Measurements from ENCODE around the gene PRDM8. TPM values are rescaled to one million over a fixed set of nuclear protein-coding genes. Genes with fewer than 3 reads are reported as not detected.

PRDM8 gene
- total RNA-seq, 1 donor from 2014 or later = 1.2 TPM

DNA sequence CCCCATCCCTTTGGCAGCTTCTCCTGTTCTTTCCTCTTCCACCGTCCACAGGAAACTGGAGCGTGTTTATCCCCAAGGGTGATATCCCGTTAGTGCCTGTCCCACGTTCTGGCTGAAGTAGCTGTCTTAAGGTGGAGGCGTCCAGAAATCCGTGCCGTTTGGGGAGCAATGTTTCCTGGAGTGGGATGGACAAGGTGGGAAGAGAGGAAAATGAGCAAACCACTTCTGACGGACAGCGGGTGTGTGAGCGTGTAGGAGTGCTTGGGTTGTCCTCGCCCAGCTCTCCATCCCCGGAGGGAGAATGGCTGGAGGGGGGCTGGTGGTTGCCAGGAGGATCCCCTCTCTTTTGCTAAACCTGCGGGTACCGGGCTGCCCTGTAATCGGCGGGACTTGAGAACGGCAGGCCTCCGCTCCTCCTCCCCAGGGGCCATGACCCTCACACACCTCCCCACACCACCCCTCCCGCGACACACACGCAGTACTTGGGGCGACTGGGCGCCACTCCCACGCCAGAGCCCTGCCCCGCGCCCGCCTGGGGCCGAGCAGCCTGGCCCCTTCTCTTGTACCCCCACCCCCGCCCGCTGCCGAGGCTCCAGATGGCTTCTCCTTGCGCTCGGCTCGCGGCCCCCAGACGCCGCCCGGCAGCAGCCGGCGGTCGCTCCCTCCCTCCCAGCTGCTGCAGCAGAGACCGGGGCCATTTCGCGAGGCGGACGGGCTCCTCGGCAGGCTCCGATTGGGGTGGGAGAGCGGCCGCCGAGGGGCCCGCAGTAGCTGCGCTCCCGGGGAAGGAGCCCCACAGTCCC lies 13.9 kb upstream of the PRDM8 start:
- DNase-seq (ENCODE audit: low read depth in 2 of 2) = peak in 1 of 2 donors; percentile 23

DNA sequence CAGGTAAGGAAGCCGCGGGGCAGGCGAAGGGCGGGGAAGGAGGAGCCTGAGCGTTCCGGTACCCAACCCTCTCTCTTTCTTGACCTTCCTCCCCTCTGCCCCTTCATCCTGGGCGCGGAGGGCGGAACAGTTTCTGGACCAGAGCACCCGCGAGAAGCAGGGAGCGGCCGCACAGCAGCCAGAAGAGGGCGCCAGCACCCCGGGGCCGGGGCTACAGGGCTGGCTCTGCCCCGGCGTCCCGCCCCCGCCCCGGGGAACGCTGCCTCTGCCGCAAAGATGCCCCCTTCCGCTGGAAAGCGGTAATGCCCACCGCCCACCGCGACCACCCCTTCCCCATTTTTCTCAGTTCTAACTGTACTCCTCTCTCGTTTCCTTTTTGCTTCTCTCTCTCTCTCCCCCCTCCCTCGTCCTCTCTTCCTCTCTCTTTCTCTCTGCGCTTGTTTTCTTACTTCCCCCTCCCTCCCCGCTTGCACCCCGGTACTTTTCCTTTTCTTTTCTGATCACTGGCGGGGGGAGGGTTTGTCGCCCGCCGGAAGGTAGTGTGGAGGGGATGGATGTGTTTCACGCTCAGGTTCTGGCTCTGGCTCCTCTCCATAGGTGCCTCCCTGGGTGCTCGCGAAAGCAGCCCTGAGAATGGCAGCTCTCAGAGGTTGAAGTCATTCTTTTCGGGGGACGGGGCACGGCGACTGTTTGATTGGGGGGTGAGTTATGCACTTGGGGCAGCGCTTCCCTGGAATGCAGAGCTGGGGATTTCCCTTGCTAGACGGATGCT lies 13.1 kb upstream of the PRDM8 start:
- peak; percentile 52 to 82 for DNase-seq (ENCODE audit: low read depth in 2 of 2)

GRCh38 chr4:80184825-80185756 lies 12.2 kb upstream of the PRDM8 start:
- peak in 1 of 2 donors; percentile 25 for DNase-seq (ENCODE audit: low read depth in 2 of 2)

DNA sequence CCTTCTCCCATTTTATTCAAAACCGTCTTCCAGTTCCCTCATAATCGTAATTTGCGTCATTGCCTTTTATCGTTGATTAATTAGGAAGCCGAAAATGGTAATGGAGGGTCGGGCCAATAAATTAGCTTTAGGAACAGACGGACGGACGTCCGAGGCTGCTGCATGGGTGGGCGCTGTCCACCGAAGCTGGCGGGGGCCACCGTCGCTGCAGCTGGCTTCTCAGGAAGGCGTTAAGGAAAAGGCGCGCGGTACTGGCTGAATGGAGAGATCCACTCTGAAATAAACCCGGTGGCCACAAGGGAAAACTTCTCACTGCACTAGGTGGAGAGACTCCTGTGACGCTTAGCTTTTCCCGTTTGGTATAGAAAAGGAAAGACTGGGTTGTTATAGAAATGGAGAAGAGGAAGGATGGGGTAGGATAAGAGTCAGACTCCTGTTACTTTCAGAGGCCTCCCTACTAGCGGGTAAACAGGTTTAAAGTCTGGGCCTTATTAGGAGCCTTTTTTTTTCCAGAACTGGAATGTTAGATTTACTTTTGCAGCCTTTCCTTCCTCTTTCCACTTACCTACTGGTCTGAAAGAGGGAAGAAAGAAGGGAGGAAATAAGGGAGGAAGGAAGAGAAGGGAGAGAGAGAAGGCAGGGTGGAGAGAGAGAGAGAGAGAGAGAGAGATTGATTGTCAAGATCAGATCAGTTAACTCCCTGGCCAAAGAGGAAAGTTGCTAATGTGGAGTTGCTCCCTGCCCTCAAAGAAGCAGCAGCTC lies 11.3 kb upstream of the PRDM8 start:
- no peak for DNase-seq (ENCODE audit: low read depth in 2 of 2)

GRCh38 chr4:80186676-80187075 lies 10.6 kb upstream of the PRDM8 start:
- DNase-seq (ENCODE audit: low read depth in 2 of 2) = no peak

DNA sequence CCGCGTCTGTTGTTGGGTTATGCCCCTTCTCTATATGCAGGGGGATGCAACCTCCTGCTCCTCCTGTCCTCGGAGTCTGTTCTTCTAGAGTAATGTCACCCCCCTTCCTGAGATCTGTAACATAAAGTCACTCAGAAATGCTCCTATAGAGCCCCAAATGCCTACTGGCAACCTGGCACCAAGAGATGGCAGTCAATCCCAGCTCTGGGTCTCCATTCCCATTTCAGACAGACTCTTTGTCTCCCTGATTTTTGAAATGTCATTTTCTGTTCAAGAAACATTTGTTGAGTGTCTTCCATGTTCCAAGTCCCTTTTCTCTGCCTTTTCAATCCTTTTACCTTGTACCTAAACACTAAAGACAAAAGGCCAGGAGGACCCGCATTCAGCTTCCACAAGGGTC lies 9.6 kb upstream of the PRDM8 start:
- DNase-seq (ENCODE audit: low read depth in 2 of 2) = no peak

DNA sequence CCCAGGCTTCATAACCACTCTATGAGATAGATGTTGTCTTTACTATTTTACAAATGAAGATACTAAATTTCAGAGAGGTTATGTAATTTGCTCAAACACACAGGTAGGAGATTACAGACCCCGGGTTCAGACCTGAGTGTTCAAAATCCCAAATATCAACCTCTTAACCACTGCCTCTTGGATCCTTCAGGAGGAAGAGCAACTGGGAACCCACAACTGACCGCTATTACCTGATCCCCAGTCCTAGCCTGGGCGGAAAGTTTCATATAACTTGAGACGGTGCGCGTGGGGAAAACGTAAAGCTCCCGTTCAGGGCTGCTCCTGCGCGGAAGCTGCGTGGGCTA lies 8.9 kb upstream of the PRDM8 start:
- DNase-seq (ENCODE audit: low read depth in 2 of 2) = no peak

DNA sequence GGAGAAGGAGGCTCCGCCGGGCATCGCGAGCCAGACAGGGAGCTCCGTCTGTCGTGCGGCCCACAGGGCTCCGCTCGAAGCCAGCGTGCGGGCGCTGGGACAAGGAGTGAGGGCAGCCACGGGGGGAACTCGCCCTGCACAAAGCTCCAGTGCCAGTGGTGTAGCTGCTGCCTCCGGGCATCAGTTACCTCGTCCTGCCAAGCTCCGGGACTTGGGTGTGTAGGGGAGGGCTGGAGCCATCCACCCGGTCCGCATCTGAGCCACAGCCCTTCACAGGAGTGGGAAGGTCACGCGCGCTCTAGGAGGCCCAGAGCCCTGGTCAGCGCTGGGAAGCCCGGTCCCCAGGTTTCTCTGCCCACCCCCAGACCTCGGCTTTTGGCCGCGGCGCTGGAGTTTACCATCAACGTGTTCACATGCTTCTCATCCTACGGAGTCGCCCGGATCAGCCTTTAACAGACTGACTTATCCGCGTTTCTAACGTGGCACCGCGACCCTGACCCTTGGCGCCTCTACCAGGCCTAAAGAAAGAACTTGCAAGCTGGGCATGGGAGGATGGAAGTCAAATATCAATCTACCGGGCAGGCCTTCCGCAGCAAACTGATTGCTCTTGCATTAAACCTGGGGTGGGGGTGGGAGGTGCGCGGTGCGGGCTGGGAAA lies 8.4 kb upstream of the PRDM8 start:
- no peak for DNase-seq (ENCODE audit: low read depth in 2 of 2)

GRCh38 chr4:80189581-80189955 lies 7.7 kb upstream of the PRDM8 start:
- no peak for DNase-seq (ENCODE audit: low read depth in 2 of 2)

GRCh38 chr4:80189956-80190677 lies 7.2 kb upstream of the PRDM8 start:
- DNase-seq (ENCODE audit: low read depth in 2 of 2) = no peak

DNA sequence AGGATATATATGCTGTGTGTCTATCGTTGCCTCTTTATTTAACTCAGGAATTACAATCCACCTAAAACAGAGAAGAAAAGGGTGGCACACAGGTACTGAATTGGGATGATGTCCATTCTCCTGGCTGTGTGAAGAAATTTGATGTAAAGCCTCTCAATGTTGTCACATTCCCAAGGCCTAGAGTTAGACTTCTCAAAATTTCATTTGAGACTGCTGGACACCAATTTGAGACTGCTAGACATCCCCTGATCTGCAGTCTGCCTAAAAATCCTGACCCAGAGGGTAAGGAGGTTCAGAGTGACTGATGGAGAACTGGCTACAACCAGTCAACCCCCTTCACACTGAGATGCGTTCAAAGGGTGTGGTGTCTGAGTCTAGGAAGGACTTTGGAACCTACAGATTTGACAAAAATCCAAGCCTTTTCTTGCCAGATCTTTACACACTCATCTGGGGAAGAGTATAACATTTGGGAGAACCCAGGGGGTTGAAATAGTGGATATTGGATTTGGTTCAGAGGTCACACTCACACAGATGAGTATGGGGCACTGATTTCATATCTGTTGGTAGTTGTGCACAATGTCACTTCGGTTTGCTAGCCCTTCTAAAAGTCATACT lies 4.9 kb upstream of the PRDM8 start:
- DNase-seq (ENCODE audit: low read depth in 2 of 2) = no peak

DNA sequence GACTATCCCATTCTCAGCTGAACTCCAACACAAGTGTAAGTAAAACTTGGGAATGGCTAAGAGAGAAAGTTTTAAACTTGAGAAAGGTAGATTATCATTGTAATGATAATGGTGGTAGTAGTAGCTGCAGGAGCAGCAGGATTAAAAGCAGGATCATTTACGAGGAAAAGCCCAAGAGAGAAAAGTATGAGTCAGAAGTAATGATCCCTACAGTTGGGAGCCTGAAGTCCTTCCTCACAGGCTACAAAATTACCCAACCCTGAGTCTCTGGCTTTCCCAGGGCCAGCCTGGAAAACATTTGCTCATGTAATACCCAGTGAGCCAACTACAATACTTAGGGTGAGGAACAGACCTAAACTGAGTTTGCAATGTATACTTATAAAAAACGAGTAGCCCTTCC lies 4.4 kb upstream of the PRDM8 start:
- DNase-seq (ENCODE audit: low read depth in 2 of 2) = no peak

DNA sequence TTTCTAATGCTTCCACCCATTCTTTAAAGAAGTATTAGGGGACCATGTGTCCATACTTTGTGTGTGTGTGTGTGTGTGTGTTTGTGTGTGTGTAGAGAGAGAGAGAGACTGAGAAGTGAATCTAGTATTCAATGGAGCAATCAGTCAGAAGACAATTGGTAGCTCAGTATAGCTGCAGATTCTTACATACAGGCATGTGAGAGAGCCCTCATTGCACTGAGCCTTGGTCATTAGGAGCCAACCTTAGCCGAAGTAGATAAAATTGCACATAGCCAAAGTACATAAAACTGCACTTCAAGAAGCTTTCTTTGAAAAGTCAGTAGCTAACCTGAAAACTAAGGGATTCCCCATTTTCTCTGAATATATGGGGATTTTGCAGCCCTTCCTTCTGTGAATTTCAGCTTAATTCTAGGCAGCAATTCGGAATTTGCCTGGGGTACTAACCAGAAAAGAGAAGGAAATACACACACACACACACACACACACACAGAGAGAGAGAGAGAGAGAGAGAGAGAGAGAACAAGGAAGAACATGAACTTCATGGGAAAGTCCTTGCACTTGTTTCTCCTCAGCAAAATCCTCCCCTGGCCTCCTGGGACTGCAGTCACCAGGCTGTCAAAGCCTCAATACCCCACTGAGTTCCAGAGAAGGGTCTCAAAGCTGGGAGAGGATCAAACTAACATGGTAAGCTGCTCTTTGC lies 1.7 kb upstream of the PRDM8 start:
- DNase-seq (ENCODE audit: low read depth in 2 of 2) = no peak

DNA sequence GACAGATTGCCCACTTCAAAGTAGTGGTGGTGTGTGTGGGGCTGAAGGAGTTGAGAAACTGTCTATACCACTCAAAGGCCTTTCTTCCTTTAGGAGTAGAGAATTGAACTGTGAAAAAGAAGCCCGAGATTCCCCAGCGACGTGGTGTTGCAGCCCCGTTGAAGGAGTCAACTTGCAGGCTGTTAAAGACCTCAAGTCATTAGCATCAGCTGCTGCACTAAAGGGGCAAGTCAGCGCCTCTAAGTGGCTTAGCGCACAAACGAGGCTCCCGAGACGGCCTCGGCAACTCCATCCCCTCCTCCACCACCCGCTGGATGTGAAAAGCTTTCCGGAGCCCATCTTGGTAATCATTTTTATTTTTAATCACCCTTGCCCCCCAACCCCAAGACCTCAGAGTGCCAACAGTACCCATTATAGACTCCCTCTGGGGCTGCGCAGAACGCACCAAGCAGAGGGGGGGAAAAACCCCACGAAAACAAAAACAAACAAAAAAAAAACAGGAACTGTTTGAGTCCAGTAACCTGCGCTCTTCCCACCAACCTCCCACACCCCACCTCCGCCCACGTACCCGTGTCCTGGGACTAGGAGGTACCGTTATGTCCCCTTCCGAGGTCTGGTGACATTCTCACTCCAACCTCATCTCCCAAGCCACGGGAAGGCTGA lies 913 bp upstream of the PRDM8 start:
- no peak for DNase-seq (ENCODE audit: low read depth in 2 of 2)

- DNase-seq (ENCODE audit: low read depth in 2 of 2) = peak in 1 of 2 donors; percentile 46
These were observed 518 bp downstream of the PRDM8 start for GRCh38 chr4:80197601-80198440.

GRCh38 chr4:80198441-80198837 lies 1.1 kb downstream of the PRDM8 start:
- no peak for DNase-seq (ENCODE audit: low read depth in 2 of 2)

DNA sequence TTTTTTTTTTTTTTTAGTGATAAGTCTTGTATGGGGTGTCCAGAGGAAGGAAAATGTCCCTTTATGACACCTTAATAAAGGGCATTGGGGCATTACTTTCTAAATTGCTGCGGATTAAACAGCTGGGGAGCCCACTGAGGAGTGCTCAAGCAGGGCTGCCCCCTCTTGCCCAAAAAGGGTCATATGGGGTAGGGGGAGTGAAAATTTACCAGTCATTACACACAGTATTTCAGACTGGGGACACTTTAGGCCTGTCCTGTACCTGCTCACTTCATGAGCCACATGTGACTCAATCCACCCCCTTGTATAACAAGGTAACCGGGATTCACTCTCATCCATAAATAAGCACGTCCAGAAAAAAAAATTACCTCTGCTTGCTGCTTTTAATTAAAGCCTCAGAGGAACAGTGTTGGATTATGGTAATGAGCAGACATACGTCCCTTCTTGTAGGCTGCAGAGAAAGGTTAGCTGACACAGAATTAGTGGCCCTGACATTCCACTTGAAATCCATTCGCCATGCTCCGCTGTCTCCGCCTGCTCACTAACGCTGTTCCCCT lies 1.8 kb downstream of the PRDM8 start:
- DNase-seq (ENCODE audit: low read depth in 2 of 2) = no peak
